GM12875 (cell line): ENCODE results near the gene INSIG1.
A peak's percentile ranks its signal among the peaks of the same experiment; 100 is the strongest.

Source experiments
- H3K4me3 ChIP-seq: one replicate; pipeline ENCODE4 v1.5.1; 2011; ENCODE audit warnings: low read depth, low read length, control low read depth
- CTCF ChIP-seq: IDR thresholded peaks from 2 replicates; pipeline ENCODE4 v1.5.1; 2011; ENCODE audit warnings: low read depth, mild to moderate bottlenecking, control low read depth, inconsistent platforms, low read length, moderate library complexity, borderline replicate concordance; ENCODE audit not compliant: insufficient read depth

The INSIG1 gene

GRCh38 chr7:155285833-155286232 lies 11.8 kb upstream of the INSIG1 start:
- no peak for TF ChIP-seq CTCF
- peak overlapping the region; percentile 23 for H3K4me3 ChIP-seq

- no peak overlapping the region for H3K4me3 ChIP-seq
Observed at GRCh38 chr7:155286686-155287085, 11.0 kb upstream of the INSIG1 start.

GRCh38 chr7:155287284-155287935 lies 10.3 kb upstream of the INSIG1 start:
- H3K4me3 ChIP-seq = no peak overlapping the region
- TF ChIP-seq CTCF = no peak

More at GRCh38 chr7:155286686-155287085, 11.0 kb upstream of the INSIG1 start:
- TF ChIP-seq CTCF = no peak

GRCh38 chr7:155288055-155288454 lies 9.6 kb upstream of the INSIG1 start:
- no peak overlapping the region for H3K4me3 ChIP-seq
- TF ChIP-seq CTCF = no peak

- no peak overlapping the region for H3K4me3 ChIP-seq
- TF ChIP-seq CTCF = no peak
Observed at GRCh38 chr7:155289107-155289506, 8.6 kb upstream of the INSIG1 start.

- TF ChIP-seq CTCF = no peak
- no peak overlapping the region for H3K4me3 ChIP-seq
Observed at GRCh38 chr7:155289949-155290501, 7.7 kb upstream of the INSIG1 start.

- TF ChIP-seq CTCF = no peak
- H3K4me3 ChIP-seq = no peak overlapping the region
Observed at GRCh38 chr7:155291045-155291530, 6.6 kb upstream of the INSIG1 start.
